DOHH2 (cell line): Measurements from ENCODE around the gene PCDHB7.
"Not testable (repeated sequence)": the region's sequence is repeated elsewhere in the genome, so short reads cannot be mapped to it uniquely, and the experiment has no call there.

Experiments used
- EZH2phosphoT487 ChIP-seq: fragments of 200-600 bp; sonication (generic); IDR thresholded peaks from 2 replicates; pipeline ENCODE4 v1.6.1; 2017; ENCODE audit warnings: borderline replicate concordance, mild to moderate bottlenecking, antibody characterized with exemption, low read length, moderate library complexity, mixed read lengths
- TF ChIP-seq, protein P1 (sequence below): fragments of 200-600 bp; sonication (generic); IDR thresholded peaks from one replicate; pipeline ENCODE4 v1.5.1; 2014; ENCODE audit warnings: antibody characterized with exemption, mild to moderate bottlenecking, low read depth, low read length; ENCODE audit not compliant: poor library complexity, severe bottlenecking

- TF ChIP-seq, protein P1, sequence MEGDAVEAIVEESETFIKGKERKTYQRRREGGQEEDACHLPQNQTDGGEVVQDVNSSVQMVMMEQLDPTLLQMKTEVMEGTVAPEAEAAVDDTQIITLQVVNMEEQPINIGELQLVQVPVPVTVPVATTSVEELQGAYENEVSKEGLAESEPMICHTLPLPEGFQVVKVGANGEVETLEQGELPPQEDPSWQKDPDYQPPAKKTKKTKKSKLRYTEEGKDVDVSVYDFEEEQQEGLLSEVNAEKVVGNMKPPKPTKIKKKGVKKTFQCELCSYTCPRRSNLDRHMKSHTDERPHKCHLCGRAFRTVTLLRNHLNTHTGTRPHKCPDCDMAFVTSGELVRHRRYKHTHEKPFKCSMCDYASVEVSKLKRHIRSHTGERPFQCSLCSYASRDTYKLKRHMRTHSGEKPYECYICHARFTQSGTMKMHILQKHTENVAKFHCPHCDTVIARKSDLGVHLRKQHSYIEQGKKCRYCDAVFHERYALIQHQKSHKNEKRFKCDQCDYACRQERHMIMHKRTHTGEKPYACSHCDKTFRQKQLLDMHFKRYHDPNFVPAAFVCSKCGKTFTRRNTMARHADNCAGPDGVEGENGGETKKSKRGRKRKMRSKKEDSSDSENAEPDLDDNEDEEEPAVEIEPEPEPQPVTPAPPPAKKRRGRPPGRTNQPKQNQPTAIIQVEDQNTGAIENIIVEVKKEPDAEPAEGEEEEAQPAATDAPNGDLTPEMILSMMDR, result not testable (repeated sequence)
- TF ChIP-seq EZH2phosphoT487, result not testable (repeated sequence)
These were observed 15.1 kb upstream of the PCDHB7 start for GRCh38 chr5:141157356-141157755.
